GM11168 (cell line): ENCODE measurements around the gene PLCB1.
"Not testable (repeated sequence)": the region's sequence is repeated elsewhere in the genome, so short reads cannot be mapped to it uniquely, and the experiment has no call there.

Source experiments
- in situ Hi-C: fragments of 300-500 bp; cut with MboI; formaldehyde crosslinking; loops from one replicate; pipeline ENCODE4 v1.12.0; 2022; ENCODE audit warnings: low sequenced_read_pairs; ENCODE audit not compliant: unreplicated experiment

Gene PLCB1

DNA sequence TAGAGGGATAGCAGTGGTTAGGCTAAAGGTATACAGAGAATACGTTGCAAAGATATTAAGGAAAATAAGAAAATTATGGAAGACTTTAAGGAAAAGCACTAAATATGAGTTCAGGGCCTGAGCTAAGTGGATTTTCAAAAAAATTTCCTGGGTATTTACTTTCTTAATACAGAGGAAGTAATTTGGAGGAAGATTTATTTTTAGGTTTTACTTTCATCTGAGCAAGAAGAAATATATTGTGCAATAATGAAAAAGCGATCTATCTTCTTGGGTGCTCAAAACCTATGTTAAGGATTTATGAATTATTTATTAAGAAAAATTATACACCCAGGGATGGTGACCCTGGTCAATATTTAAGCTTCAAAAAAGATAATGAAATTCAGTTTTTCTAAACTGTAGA is 224.7 kb downstream of the PLCB1 start:
- in situ Hi-C loops = no loop called here

DNA sequence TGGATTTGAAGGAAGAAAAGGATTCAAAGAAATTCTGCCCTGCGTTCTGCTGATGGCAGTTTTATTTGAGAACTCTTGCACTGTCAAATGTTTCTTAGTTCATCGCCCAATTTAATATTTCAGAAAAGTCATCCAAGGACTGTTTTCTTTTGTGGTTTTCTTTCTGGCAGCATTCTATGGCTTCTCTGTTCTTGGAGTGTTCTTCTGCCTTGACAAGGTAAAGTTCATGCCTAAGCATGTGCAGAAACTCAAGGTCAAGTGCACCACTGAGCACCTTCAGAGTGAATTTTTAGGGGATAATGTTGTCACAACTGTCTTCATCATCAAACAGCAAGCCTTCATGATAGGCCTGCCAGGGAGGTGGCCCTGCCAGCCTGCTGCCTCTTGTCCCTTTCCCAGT is 225.6 kb downstream of the PLCB1 start:
- in situ Hi-C loops = no loop called here

DNA sequence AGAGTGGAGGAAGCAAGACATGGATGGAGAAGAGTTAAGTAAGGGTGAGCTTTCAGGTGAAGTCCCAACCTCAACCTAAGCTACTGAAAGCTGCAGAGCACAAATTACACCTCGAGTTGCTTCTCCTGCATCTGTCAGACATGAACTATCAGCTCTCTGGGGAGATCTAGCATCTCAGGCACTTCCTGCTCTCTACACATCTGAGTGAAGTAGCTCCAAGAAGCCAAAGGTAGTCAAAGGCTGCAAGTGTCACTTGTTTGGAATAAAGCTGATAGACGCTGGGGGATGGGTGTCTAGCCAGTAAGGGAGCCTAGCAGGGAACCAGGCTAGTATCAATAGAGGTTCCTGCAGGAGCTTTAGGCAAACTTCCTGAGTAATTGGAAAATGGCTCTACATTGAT is 228.0 kb downstream of the PLCB1 start:
- in situ Hi-C loops = no loop called here

DNA sequence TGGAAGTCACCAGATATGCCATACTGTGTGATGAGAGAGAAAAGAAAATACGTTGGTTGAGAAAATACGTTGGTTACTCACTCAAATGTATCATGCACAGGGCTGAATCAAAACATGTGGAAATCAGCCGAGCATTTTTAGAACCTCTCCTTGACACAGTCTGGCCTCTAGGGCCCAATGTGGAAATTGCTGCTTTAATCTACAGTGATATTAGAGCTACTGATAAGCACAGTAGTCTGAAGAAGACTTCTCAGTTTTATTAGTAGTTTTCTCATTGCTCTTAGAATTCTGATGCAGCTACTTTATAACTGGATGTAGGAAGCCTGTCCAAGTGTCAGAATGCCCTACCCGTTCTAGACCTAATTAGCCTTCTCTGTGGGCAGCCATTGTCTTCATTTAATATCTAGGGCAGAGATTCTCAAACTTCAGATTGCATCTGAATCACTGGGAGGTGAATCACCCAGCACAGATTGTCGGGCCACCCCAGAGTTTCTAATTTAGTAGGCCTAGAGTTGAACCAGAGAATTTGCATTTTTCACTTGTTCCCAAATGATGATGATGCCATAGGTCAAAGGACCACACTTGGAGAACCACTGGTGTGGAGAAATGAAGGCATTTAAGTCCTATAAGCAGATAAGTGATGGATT is 229.1 kb downstream of the PLCB1 start:
- in situ Hi-C loops = no loop called here

DNA sequence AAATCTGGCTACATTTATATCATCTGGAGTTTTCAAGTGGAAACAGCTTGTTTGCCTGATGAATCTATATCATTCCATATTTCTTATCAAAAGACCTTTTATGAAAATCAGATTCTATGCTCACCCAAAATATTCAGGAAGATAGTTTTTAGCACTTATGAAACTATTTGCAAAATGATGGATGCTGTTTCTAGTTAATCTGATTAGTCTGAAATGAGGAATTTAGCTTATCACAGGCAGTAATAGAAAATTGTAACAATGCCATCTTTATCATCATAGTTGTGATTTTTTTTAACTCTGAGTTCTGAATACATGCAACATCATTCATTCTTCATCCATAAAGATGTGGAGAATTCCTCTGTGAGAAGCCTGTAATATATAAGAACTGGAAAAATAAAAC is 229.7 kb downstream of the PLCB1 start:
- in situ Hi-C loops = no loop called here

DNA sequence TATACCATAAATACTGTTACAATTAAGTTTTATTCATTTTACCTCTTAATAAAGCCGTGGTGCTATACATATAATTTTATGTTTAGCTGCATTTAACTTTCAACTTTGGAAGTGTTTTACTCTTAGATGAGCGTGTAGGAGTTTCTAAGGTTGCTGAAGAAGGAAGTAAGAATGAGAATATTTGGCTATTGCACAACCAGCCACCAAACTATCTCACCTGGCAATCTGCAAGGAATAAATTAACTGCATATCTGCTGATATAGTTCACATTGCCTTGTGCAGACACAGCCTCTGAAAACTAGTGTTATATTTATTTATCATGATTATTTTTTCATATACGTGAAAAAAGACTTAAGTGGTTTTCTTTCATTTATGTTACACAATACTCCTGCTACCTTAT is 230.4 kb downstream of the PLCB1 start:
- in situ Hi-C loops = no loop called here

DNA sequence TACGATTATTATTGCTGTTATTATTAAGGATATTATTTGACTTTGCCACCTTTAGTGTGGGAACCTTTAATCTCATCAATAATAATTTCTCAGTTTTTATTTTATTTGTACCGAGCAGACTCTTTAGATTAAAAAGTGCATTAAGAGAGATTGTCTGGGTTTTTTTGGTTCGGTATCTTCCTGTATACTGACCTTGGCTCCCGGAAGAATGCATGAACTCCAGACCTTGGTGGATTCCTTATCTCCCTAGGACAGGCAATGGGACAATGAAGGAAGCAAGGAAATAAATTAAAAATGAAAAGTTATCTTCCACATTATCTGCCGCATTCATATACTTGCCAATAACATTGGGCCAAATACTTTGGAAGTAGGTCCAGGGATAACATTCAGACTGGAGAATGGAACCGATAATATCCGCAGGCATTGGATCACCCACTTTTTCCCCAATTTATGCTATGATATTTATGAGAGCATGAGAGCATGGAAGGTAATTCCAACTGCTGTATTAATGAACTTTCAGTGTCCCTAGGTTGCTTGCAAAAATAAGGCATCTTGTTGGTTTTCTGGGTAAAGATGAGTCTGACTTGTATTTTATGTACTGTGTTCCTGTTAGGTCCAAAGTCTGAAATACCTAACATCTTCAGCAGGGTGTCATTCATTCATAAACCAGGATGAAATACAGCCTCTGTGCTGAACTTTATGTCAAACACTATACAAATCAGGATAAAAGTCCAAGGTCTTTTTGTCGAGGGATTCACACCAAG is 232.1 kb downstream of the PLCB1 start:
- in situ Hi-C loops = no loop called here

DNA sequence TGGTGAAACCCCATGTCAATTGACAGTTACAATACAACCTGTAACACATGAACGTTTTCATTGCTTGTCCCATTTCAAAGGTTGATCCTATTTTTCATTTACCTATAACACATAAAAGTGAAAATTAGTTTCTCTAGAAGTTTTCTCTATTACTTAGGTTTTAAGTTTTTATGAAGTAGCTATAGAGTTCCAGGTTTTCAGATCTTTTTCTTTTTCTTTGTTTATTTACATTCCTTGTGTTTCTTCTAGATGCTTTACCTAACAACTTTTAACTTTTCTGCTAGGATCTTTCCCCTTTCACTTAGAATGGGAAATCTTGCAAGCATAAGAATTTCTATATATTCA is 232.6 kb downstream of the PLCB1 start:
- in situ Hi-C loops = no loop called here

DNA sequence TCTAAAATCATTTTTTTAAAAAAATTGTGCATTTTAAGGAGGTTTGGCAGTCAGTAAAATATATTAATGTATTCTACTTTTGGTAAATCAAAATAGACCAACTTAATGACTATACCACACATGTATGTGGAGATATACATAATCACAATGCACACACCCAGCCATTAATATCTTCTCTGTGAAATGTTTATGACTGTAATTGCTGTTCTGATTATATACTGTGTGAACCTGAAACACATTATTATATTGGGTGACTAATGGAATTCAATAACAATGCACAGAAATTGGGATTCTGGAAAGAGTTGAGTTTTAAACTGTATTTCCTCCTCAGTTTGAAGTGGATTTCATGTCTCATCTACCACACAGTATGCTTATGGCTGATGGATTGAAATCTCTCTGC is 233.6 kb downstream of the PLCB1 start:
- in situ Hi-C loops = no loop called here

DNA sequence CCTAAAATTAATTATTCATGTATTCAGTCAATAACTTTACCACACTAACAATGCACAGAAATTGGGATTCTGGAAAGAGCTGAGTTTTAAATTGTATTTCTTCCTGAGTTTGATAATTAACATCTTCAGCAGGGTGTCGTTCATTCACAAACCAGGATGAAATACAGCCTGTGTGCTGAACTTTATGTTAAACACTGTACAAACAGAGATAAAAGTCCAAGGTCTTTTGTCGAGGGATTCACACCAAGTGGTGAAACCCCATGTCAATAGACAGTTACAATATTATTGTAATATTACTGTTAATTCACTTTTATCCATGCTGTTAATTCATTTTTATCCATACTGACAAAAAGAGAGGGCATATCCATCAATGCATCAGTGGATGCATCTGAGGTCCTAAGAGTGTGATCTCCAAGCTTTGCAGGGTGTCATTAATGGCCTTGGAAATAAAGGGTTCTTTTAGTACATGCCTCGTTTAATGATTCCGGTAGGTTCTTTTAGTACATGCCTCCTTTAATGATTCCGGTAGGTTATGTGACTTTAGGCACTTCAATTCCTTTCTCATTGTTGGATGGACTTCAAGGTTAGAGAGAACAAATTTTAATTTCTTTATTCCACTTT is 234.3 kb downstream of the PLCB1 start:
- in situ Hi-C loops = no loop called here

DNA sequence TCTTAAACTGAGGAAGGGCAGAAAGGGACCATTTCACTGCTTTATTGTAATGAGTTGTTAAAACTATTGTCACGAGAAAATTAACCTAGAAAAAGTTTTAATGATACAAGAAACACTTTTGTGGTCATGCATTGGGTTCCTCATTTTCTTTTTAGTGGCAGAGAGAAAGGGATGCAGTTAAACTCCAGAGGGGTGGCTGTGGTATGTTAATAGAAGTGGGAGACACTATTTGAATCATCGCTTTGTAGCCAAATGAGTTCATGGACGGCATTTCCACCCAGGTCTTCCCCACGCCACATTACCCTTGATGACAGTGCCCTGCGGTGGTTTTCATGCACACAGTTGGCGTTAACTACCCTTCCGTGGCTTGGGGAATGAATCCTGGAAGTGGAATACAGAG is 235.6 kb downstream of the PLCB1 start:
- in situ Hi-C loops = no loop called here

DNA sequence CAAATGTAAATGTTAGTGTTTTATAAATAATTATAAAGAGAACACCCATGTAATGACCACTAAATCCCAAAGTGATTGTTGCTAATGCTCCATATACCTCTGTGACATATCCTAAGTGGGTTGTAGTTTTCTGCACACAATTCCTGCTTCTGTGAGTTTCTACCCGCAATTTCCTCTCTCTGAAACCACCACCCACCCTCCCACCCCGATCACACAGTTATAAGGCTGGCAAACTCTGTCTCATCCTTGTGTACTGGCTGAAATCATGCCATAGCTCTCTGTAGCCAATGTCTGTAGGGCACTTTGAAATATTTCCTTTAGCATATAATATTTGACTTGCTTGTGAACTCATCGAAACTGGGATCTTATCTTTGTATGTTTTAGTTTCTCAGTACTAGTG is 236.6 kb downstream of the PLCB1 start:
- in situ Hi-C loops = no loop called here

DNA sequence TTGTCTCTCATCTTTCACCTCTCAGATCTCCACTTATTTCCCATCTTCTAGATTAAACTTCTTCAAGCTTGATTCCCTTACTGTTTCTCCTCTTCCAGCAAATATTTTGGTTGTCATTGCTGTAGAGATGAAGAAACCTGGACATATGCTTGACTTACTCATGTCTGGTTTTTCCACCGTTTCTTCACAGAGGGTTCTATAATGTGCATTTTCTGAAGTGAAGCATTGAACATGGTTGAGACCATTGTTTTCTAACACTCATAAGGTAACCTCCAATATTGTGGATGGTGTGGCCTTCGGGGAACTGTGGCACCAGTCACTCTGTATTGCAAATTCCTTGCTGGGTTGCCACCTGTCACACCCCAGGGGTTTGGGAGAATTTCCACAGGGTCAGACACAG is 237.2 kb downstream of the PLCB1 start:
- in situ Hi-C loops = no loop called here

DNA sequence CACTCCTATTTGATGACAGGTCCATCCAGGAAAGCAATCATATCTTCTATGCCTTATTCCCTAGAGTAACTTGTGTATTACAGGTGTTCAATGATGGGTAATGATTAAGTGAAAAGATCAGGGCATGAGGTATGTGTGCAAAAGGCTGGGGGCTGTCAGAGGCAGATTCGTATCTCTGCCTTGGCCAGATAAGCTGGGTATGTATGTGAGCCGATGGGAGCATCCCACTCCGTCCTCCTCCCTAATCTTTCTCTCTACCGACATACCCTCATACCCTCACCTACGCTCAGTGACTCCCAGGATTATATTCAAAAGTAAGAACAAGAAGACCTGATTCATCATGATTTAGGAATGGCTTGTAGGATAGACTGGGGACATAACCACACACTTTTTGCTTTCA is 238.7 kb downstream of the PLCB1 start:
- in situ Hi-C loops = no loop called here

DNA sequence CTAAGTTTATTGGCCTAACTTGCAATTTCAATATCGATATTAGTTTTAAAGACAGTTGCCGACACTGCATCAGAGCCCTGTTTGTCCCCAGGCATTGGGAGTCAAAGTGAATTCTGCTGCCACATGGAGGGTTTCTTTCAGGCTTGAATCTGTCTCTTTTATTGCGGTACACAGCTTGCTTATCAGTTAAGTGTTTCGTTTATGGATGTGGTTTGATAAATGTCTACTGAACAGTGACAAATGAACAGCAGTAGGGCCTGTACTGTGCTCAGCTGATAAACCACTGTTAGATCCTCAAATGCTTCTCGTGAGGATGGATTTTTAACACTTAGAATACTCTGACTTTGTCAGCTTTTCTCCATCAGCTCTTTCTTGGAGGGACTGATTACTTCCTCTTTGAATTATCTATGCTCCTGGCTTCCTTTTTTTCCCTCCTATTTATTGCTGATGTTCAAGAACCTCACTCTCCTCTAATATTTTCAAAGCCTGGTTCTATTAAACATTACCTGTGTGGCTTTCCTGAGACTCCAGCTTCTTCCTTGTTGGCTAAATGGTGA is 240.8 kb downstream of the PLCB1 start:
- in situ Hi-C loops = no loop called here

DNA sequence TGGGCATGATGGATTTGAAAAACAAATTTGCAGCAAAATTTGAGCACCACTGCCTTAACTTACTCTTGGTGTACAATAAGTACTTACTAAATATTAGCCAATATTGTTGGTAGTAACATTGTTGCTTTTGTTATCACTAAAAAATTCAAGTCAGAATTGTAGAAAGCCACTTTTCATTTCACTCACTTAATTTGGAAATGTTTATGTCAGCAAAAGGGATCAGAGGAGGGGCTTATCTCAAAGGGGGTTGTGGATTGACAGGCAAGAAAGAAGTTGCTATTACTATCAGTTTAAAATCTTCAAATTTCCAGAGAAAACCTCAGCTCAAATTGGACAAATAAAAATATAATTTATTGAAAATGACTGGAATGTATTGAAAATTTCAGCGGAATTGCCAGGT is 241.5 kb downstream of the PLCB1 start:
- in situ Hi-C loops = no loop called here

DNA sequence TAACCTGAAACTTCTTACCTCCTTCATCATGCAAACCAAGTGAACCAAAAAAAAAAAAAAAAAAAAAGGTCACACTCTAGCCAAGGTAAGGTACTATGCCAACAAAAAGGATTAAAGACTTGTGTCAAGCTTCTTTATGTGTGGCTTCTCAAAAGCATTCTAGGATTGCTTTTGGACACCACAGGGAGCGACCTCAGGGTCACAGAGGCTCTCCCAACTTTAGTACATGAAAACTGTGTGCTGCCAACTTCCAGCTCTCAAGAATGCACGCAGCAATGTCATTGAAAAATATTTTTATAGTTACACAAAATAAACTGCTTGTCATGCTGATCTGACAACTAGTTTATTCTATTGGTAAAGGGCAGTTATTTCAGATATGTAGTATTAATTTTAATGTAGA is 243.8 kb downstream of the PLCB1 start:
- in situ Hi-C loops = no loop called here

DNA sequence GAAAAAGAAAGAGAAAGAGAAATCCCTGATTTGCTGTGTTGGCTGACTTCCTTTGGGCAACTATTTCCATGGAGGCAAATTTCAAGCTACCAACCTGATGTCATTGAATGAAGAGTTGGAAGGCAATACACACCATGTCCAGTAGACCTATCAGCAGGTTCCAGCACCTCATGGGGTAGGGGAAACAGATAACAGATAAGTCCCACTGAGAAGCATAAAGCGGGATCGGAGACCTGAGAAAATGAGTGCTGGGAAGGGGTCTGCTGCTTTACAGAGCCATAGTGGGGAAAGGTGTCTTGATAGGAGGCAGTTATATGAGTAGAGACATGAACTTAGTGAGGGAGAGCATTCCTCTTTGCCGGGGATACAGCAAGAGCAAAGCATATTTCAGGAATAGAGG is 244.9 kb downstream of the PLCB1 start:
- in situ Hi-C loops = no loop called here

DNA sequence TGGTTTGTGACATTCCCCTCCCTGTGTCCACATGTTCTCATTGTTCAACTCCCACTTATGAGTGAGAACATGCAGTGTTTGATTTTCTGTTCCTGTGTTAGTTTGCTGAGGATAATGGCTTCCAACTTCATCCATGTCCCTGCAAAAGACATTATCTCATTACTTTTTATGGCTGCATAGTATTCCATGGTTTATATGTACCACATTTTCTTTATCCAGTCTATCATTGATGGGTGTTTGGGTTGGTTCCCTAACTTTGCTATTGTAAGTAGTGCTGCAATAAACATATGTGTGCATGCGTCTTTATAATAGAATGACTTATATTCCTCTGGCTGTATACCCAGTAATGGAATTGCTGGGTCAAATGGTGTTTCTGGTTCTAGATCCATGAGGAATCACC is 247.1 kb downstream of the PLCB1 start:
- in situ Hi-C loops = not testable (repeated sequence)

DNA sequence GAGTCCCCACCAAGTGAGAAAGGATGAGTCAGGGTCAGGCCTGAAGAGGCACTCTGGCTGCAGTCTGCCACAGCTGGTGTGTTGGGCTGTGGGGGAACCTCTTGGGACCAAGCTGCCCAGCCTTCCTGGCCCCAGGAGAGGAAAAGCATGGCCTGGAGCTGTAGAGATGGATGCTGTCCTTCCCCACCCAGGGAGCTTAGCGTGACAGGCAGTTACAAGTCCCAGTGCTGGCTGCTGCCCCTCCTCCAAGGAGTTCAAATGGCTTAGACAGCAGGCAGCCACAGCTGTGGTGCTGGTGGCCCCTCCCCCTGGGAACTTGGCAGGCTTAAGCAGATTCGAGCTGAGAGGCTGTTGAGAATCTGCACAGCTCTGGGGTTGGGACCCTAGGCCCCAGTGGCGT is 253.2 kb downstream of the PLCB1 start:
- in situ Hi-C loops = loop anchor here (10.0 kb wide), 1 partner anchor 250 kb away; the partner anchor contains the start of gene PLCB1

DNA sequence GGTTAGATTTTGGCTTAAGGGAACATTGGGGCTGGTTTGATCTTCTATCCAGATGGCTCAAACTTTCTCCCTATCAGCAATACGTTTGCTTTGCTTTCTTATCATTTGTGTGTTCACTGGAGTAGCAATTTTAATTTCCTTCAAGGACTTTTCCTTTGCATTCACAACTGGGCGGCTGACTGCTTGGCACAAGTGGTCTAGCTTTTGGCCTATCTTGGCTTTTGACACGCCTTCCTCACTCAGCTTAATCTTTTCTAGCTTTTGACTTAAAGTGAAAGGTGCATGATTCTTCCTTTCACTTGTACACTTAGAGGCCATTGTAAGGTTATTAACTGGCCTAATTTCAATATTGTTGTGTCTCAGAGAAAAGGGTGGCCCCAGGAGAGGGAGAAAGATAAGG is 254.9 kb downstream of the PLCB1 start:
- in situ Hi-C loops = loop anchor here (10.0 kb wide), 1 partner anchor 252 kb away; the partner anchor contains the start of gene PLCB1
